IPS DF 6.9 (cell line): Measurements from ENCODE around the gene PRR20D.
"Not testable (repeated sequence)": the region's sequence is repeated elsewhere in the genome, so short reads cannot be mapped to it uniquely, and the experiment has no call there.

ENCODE experiments used
- DNase-seq: peaks from one replicate; pipeline ENCODE4 v3.0.0-alpha.2; 2013; ENCODE audit warnings: low read depth, low spot score
- H3K27ac ChIP-seq: one replicate; pipeline ENCODE4 v1.5.1; 2013; ENCODE audit warnings: low read length, control low read depth
- H3K27me3 ChIP-seq: 2 replicates; pipeline ENCODE4 v1.6.1; 2013; ENCODE audit warnings: mild to moderate bottlenecking, low read length; ENCODE audit not compliant: control insufficient read depth, insufficient read depth
- H3K36me3 ChIP-seq: 2 replicates; pipeline ENCODE4 v1.6.1; 2013; ENCODE audit warnings: low read length; ENCODE audit not compliant: control insufficient read depth, insufficient read depth
- H3K4me1 ChIP-seq: 2 replicates; pipeline ENCODE4 v1.6.1; 2013; ENCODE audit warnings: low read length; ENCODE audit not compliant: control insufficient read depth, insufficient read depth
- H3K4me3 ChIP-seq: 2 replicates; pipeline ENCODE4 v1.5.1; 2013; ENCODE audit warnings: mild to moderate bottlenecking, low read length
- H3K9me3 ChIP-seq: 2 replicates; pipeline ENCODE4 v1.6.1; 2013; ENCODE audit warnings: low read length, inconsistent platforms; ENCODE audit not compliant: control insufficient read depth, insufficient read depth
- WGBS: extraction: QIAGEN DNeasy Blood & Tissue Kit; methylation state at CpG from one replicate; pipeline ENCODE4 v1.1.7; 2013; ENCODE audit warnings: mixed read lengths, missing lambda C conversion rate; ENCODE audit not compliant: insufficient read length, insufficient coverage; 5-methylcytosine and 5-hydroxymethylcytosine counted together

PRR20D gene

GRCh38 chr13:57153761-57154160 is 6.7 kb upstream of the PRR20D start, which contains the start of gene PRR20C:
Gene PRR20C, plus strand, starts transcription at chr13:57154061. Its CDS starts 387 bp downstream, at chr13:57154448.
- H3K27me3 ChIP-seq, H3K9me3 ChIP-seq, H3K4me3 ChIP-seq, DNase-seq, H3K4me1 ChIP-seq, H3K27ac ChIP-seq, H3K36me3 ChIP-seq: not testable (repeated sequence)
- no CpG with 5 or more reads among the region's 22 CpGs for WGBS

GRCh38 chr13:57166897-57167296 is 6.5 kb downstream of the PRR20D start, which contains the start of gene PRR20E:
Gene PRR20E, plus strand, starts transcription at chr13:57167197. Its CDS starts 387 bp downstream, at chr13:57167584.
- not testable (repeated sequence) for H3K27me3 ChIP-seq, DNase-seq, H3K9me3 ChIP-seq, H3K4me3 ChIP-seq, H3K36me3 ChIP-seq, H3K27ac ChIP-seq, H3K4me1 ChIP-seq
- no CpG with 5 or more reads among the region's 22 CpGs for WGBS

GRCh38 chr13:57191667-57192066 is 31.2 kb downstream of the PRR20D start:
- H3K4me3 ChIP-seq: no peak overlapping the region
- no CpG with 5 or more reads among the region's 1 CpG for WGBS
- H3K9me3 ChIP-seq: no peaks in the 10 kb centered on the region
- no peak overlapping the region for H3K27ac ChIP-seq
- no peaks in the 10 kb centered on the region for H3K27me3 ChIP-seq
- DNase-seq: no peak
- no peaks in the 10 kb centered on the region for H3K4me1 ChIP-seq
- no peaks in the 10 kb centered on the region for H3K36me3 ChIP-seq

DNA sequence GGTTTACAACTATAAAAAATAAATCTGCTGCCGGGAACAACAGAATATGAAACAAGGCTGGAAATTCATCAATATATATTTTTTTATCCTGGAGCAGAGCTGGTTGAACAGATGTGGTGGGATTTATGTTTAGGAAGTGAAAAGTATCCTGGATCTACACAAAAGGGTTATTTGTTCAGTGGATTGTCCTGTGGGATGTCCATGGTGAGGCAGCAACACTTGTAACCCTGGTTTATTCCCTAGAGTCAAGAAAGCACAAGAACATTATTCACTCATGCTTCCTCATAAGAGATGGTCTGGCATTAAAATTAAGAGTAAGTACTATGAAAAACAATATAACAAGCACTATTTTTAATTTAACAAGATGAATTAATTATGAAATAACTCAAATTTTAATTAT is 52.6 kb downstream of the PRR20D start:
- no peak overlapping the region for H3K27ac ChIP-seq
- H3K4me1 ChIP-seq: no peaks in the 10 kb centered on the region
- H3K36me3 ChIP-seq: no peaks in the 10 kb centered on the region
- no CpG with 5 or more reads among the region's 1 CpG for WGBS
- H3K9me3 ChIP-seq: no peaks in the 10 kb centered on the region
- no peak overlapping the region for H3K4me3 ChIP-seq
- no peaks in the 10 kb centered on the region for H3K27me3 ChIP-seq
- no peak for DNase-seq
